ENCODE measurements around the gene FCN1.

- TF ChIP-seq, protein P1, sequence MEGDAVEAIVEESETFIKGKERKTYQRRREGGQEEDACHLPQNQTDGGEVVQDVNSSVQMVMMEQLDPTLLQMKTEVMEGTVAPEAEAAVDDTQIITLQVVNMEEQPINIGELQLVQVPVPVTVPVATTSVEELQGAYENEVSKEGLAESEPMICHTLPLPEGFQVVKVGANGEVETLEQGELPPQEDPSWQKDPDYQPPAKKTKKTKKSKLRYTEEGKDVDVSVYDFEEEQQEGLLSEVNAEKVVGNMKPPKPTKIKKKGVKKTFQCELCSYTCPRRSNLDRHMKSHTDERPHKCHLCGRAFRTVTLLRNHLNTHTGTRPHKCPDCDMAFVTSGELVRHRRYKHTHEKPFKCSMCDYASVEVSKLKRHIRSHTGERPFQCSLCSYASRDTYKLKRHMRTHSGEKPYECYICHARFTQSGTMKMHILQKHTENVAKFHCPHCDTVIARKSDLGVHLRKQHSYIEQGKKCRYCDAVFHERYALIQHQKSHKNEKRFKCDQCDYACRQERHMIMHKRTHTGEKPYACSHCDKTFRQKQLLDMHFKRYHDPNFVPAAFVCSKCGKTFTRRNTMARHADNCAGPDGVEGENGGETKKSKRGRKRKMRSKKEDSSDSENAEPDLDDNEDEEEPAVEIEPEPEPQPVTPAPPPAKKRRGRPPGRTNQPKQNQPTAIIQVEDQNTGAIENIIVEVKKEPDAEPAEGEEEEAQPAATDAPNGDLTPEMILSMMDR (IDR thresholded peaks at IDR 0.05 in 8 of 11, conservative IDR thresholded peaks at IDR 0.05 in 3 of 11): no peak
- TF ChIP-seq POLR2A (IDR thresholded peaks at IDR 0.05): no peak
These were observed 24.8 kb downstream of the FCN1 start for GRCh38 chr9:134892820-134893420.

Data from spleen (tissue), 7 donors.